ENCODE results near the gene PCP4. TPM values are rescaled to one million over a fixed set of nuclear protein-coding genes. Genes with fewer than 3 reads are reported as not detected.

The PCP4 gene
- total and polyA plus RNA-seq, 10 of the 15 experiments (the other 5 are each of a cell fraction or from before 2014, with no cell fraction given) = not detected

- BruUV-seq (replicated peaks) = no TSS peak
- 18% methylated on average over 3 of the region's 3 CpGs for WGBS (ENCODE audit: insufficient coverage, insufficient replicate concordance, low lambda C conversion rate, missing lambda C conversion rate)
- Histone ChIP-seq H2AFZ (ENCODE audit: control insufficient read depth, low read depth, low read length) (no peak overlapping the region), H3K9me3 (replicated peaks; ENCODE audit: control insufficient read depth, insufficient read depth, low read length) (no peaks in the 10 kb centered on the region; the same call in 2 of the 3 replicates), H3K4me3 (no peak overlapping the region), H3K79me2 (ENCODE audit: control insufficient read depth, insufficient read depth, low read length) (no peaks in the 10 kb centered on the region), H3K27ac (ENCODE audit: control insufficient read depth, insufficient read depth) (no peak overlapping the region), H3K4me2 (ENCODE audit: control insufficient read depth, insufficient read depth) (no peak overlapping the region), H3K9ac (ENCODE audit: control insufficient read depth, insufficient read depth, low read length) (no peak overlapping the region), H4K20me1 (ENCODE audit: control insufficient read depth, insufficient read depth) (no peaks in the 10 kb centered on the region), H3K4me1 (ENCODE audit: control insufficient read depth, insufficient read depth, low read length) (no peaks in the 10 kb centered on the region), H3K27me3 (replicated peaks in 1 of 2; ENCODE audit: control insufficient read depth in 2 of 2, insufficient read depth in 2 of 2, low read length in 1 of 2) (no peaks in the 10 kb centered on the region), H3K36me3 (ENCODE audit: control insufficient read depth in 2 of 2, insufficient read depth in 2 of 2, low read length in 1 of 2) (no peaks in the 10 kb centered on the region)
- in situ Hi-C loops (cut with MboI) = no loop called here
- POLR2A ChIA-PET = no interaction called here
- RAD21 ChIA-PET (ENCODE audit: unreplicated experiment) = no interaction called here
- no peak for FAIRE-seq
- no peak for ATAC-seq
- DNase-seq (ENCODE audit: low read depth, low spot score) = no peak
- intact Hi-C loops (cut with micrococcal nuclease; ENCODE audit: unreplicated experiment) = no loop called here
- CTCF ChIA-PET = no interaction called here
- SMC1A ChIA-PET (ENCODE audit: uncharacterized antibody, unreplicated experiment) = no interaction called here
- no peak for TF ChIP-seq POU2F2 (IDR thresholded peaks at IDR 0.05; ENCODE audit: borderline replicate concordance, low read depth, low read length)
- no peak for TF ChIP-seq PAX5 (IDR thresholded peaks at IDR 0.05; ENCODE audit: borderline replicate concordance, low read depth, low read length)
- TF ChIP-seq HDAC2 (IDR thresholded peaks at IDR 0.05) = no peak
- no peak for TF ChIP-seq IRF5 (IDR thresholded peaks at IDR 0.05; ENCODE audit: borderline replicate concordance)
- TF ChIP-seq, protein P1, sequence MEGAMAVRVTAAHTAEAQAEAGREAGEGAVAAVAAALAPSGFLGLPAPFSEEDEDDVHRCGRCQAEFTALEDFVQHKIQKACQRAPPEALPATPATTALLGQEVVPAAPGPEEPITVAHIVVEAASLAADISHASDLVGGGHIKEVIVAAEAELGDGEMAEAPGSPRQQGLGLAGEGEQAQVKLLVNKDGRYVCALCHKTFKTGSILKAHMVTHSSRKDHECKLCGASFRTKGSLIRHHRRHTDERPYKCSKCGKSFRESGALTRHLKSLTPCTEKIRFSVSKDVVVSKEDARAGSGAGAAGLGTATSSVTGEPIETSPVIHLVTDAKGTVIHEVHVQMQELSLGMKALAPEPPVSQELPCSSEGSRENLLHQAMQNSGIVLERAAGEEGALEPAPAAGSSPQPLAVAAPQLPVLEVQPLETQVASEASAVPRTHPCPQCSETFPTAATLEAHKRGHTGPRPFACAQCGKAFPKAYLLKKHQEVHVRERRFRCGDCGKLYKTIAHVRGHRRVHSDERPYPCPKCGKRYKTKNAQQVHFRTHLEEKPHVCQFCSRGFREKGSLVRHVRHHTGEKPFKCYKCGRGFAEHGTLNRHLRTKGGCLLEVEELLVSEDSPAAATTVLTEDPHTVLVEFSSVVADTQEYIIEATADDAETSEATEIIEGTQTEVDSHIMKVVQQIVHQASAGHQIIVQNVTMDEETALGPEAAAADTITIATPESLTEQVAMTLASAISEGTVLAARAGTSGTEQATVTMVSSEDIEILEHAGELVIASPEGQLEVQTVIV (IDR thresholded peaks at IDR 0.05; ENCODE audit: borderline replicate concordance, partially characterized antibody) = no peak
- TF ChIP-seq RCOR1 (conservative IDR thresholded peaks at IDR 0.05; ENCODE audit: low read depth, low read length) = no peak
- TF ChIP-seq LARP7 (IDR thresholded peaks at IDR 0.05) = no peak
- no peak for TF ChIP-seq JUNB (IDR thresholded peaks at IDR 0.05)
- no peak for TF ChIP-seq SREBF1 (IDR thresholded peaks at IDR 0.05; ENCODE audit: low read length)
- TF ChIP-seq ZNF24 (IDR thresholded peaks at IDR 0.05) = no peak
- no peak for TF ChIP-seq MTA3 (IDR thresholded peaks at IDR 0.05; ENCODE audit: borderline replicate concordance, low read length)
Observed at GRCh38 chr21:39904457-39904856, 37.2 kb downstream of the PCP4 start.
